ENCODE results near the gene MED12L.

MED12L gene

DNA sequence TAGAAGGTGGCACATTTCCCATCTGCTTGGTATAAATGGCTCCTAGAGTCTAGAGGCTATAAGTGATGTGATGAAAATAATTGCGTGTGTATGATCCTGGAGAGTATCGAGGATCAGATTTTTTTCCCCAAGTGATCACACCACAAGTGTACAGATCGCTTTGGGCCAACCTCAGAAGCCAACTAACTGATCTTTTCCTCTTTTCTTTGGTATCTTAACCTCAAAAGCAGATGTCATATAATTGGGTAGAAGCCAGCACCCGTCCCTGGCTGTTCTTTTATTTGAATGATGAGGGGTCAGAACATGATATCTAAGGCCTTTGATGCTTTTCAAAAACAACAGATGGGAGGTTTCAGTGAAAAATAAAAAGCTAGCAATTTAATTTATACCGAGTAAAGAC, 189.6 kb downstream of the MED12L start:
- Histone ChIP-seq H3K4me1 (ENCODE audit: control insufficient read depth, insufficient read depth, low read length) (no peaks in the 10 kb centered on the region), H3K4me3 (ENCODE audit: low read depth, low read length) (no peak overlapping the region), H3K36me3 (ENCODE audit: control insufficient read depth in 2 of 2, insufficient read depth in 1 of 2, low read length in 2 of 2) (no peaks in the 10 kb centered on the region; a peak in 1 of 3 replicates), H3K27ac (ENCODE audit: extremely low read depth, low read depth, low read length) (no peak overlapping the region), H3K9me3 (ENCODE audit: control insufficient read depth, insufficient read depth, low read depth, low read length) (no peaks in the 10 kb centered on the region)
- no peak for TF ChIP-seq HOXC10 (CRISPR knock-in tag; IDR thresholded peaks at IDR 0.05)
- no peak for TF ChIP-seq BCL11B (tag by site-specific recombination; IDR thresholded peaks at IDR 0.05; ENCODE audit: low read depth)
- no peak for TF ChIP-seq ZNF223 (tag by site-specific recombination; IDR thresholded peaks at IDR 0.05)
- no peak for TF ChIP-seq ZNF530 (tag by site-specific recombination; IDR thresholded peaks at IDR 0.05; ENCODE audit: low read depth)
- no peak for TF ChIP-seq GLIS1 (tag by site-specific recombination; IDR thresholded peaks at IDR 0.05)
- ChIA-PET POLR2A (no interaction called here), CTCF (no interaction called here)

DNA sequence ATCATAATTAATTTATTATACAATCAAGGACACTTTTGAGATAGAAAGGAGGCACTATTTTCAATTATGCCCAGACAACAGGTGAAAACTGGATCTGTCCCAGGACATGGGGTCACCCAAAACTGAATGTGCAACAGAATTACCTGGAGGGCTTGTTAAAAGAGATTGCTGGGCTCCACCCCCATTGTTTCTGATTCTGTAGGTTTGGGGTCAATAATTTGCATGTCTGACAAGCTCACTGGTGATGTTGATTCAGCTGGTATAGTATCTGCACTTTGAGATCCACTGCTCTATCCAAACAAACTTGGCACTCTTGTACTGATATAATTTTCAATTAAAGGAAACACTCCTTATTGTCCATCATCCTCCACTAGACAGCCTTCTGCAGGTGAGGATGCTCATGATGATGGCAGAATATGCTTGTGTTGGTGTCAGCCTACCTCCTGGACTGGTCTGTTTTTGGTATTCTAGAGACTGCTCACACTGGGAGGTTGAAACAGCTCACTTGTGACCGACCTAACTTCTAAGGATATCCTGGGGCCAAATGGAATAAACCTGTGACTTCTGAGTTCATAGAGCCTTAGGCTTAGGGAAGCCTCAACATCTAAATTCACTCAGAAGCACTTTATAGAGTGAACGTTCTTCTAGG, 190.7 kb downstream of the MED12L start:
- Histone ChIP-seq H3K9me3 (ENCODE audit: control insufficient read depth, insufficient read depth, low read depth, low read length) (no peaks in the 10 kb centered on the region), H3K27ac (ENCODE audit: extremely low read depth, low read depth, low read length) (no peak overlapping the region), H3K4me3 (ENCODE audit: low read depth, low read length) (no peak overlapping the region), H3K4me1 (ENCODE audit: control insufficient read depth, insufficient read depth, low read length) (no peaks in the 10 kb centered on the region), H3K36me3 (ENCODE audit: control insufficient read depth in 2 of 2, insufficient read depth in 1 of 2, low read length in 2 of 2) (no peaks in the 10 kb centered on the region; a peak in 1 of 3 replicates)
- TF ChIP-seq ZNF404 (tag by site-specific recombination; IDR thresholded peaks at IDR 0.05) = no peak
- CTCF ChIA-PET = no interaction called here
- POLR2A ChIA-PET = no interaction called here

DNA sequence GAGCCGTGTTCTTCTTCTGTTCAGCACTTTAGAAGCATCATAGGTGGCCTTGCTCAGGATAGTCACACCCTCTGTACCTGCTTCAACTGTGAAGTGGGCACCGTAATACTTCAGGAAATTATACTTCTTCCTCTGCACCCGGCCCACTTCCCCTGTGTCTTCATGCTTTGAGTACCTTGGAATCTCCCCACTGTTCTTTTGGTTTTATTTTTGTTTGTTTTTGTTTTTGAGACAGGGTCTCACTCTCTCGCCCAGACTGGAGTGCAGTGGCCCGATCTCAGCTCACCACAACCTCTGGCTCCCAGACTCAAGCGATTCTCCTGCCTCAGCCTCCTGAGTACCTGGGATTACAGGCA, 191.2 kb downstream of the MED12L start:
- no peaks in the 10 kb centered on the region for H3K9me3 ChIP-seq (ENCODE audit: control insufficient read depth, insufficient read depth, low read depth, low read length)
- ChIA-PET CTCF (no interaction called here), POLR2A (no interaction called here)
- H3K4me3 ChIP-seq (ENCODE audit: low read depth, low read length) = no peak overlapping the region
- H3K27ac ChIP-seq (ENCODE audit: extremely low read depth, low read depth, low read length) = no peak overlapping the region
- H3K4me1 ChIP-seq (ENCODE audit: control insufficient read depth, insufficient read depth, low read length) = no peaks in the 10 kb centered on the region
- no peaks in the 10 kb centered on the region; a peak in 1 of 3 replicates for H3K36me3 ChIP-seq (ENCODE audit: control insufficient read depth in 2 of 2, insufficient read depth in 1 of 2, low read length in 2 of 2)
- TF ChIP-seq ZNF555 (tag by site-specific recombination; conservative IDR thresholded peaks at IDR 0.05) = no peak
- TF ChIP-seq, protein P1, sequence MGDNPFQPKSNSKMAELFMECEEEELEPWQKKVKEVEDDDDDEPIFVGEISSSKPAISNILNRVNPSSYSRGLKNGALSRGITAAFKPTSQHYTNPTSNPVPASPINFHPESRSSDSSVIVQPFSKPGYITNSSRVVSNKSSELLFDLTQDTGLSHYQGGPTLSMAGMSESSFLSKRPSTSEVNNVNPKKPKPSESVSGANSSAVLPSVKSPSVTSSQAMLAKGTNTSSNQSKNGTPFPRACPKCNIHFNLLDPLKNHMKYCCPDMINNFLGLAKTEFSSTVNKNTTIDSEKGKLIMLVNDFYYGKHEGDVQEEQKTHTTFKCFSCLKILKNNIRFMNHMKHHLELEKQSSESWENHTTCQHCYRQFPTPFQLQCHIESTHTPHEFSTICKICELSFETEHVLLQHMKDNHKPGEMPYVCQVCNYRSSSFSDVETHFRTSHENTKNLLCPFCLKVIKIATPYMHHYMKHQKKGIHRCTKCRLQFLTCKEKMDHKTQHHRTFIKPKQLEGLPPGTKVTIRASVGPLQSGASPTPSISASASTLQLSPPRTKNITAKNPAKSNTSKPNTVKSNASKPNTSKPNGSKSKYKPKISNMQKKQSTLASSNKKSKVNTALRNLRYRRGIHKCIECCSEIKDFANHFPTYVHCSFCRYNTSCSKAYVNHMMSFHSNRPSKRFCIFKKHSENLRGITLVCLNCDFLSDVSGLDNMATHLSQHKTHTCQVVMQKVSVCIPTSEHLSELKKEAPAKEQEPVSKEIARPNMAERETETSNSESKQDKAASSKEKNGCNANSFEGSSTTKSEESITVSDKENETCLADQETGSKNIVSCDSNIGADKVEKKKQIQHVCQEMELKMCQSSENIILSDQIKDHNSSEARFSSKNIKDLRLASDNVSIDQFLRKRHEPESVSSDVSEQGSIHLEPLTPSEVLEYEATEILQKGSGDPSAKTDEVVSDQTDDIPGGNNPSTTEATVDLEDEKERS (tag by site-specific recombination; IDR thresholded peaks at IDR 0.05) = no peak
- no peak for TF ChIP-seq FEZF1 (tag by site-specific recombination; IDR thresholded peaks at IDR 0.05)
- no peak for TF ChIP-seq ZBTB8A (tag by site-specific recombination; IDR thresholded peaks at IDR 0.05)
- no peak for TF ChIP-seq GLIS2 (tag by site-specific recombination; IDR thresholded peaks at IDR 0.05)
- TF ChIP-seq, protein P2, sequence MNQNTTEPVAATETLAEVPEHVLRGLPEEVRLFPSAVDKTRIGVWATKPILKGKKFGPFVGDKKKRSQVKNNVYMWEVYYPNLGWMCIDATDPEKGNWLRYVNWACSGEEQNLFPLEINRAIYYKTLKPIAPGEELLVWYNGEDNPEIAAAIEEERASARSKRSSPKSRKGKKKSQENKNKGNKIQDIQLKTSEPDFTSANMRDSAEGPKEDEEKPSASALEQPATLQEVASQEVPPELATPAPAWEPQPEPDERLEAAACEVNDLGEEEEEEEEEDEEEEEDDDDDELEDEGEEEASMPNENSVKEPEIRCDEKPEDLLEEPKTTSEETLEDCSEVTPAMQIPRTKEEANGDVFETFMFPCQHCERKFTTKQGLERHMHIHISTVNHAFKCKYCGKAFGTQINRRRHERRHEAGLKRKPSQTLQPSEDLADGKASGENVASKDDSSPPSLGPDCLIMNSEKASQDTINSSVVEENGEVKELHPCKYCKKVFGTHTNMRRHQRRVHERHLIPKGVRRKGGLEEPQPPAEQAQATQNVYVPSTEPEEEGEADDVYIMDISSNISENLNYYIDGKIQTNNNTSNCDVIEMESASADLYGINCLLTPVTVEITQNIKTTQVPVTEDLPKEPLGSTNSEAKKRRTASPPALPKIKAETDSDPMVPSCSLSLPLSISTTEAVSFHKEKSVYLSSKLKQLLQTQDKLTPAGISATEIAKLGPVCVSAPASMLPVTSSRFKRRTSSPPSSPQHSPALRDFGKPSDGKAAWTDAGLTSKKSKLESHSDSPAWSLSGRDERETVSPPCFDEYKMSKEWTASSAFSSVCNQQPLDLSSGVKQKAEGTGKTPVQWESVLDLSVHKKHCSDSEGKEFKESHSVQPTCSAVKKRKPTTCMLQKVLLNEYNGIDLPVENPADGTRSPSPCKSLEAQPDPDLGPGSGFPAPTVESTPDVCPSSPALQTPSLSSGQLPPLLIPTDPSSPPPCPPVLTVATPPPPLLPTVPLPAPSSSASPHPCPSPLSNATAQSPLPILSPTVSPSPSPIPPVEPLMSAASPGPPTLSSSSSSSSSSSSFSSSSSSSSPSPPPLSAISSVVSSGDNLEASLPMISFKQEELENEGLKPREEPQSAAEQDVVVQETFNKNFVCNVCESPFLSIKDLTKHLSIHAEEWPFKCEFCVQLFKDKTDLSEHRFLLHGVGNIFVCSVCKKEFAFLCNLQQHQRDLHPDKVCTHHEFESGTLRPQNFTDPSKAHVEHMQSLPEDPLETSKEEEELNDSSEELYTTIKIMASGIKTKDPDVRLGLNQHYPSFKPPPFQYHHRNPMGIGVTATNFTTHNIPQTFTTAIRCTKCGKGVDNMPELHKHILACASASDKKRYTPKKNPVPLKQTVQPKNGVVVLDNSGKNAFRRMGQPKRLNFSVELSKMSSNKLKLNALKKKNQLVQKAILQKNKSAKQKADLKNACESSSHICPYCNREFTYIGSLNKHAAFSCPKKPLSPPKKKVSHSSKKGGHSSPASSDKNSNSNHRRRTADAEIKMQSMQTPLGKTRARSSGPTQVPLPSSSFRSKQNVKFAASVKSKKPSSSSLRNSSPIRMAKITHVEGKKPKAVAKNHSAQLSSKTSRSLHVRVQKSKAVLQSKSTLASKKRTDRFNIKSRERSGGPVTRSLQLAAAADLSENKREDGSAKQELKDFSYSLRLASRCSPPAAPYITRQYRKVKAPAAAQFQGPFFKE (tag by site-specific recombination; IDR thresholded peaks at IDR 0.05; ENCODE audit: borderline replicate concordance) = no peak
- TF ChIP-seq, protein P3, sequence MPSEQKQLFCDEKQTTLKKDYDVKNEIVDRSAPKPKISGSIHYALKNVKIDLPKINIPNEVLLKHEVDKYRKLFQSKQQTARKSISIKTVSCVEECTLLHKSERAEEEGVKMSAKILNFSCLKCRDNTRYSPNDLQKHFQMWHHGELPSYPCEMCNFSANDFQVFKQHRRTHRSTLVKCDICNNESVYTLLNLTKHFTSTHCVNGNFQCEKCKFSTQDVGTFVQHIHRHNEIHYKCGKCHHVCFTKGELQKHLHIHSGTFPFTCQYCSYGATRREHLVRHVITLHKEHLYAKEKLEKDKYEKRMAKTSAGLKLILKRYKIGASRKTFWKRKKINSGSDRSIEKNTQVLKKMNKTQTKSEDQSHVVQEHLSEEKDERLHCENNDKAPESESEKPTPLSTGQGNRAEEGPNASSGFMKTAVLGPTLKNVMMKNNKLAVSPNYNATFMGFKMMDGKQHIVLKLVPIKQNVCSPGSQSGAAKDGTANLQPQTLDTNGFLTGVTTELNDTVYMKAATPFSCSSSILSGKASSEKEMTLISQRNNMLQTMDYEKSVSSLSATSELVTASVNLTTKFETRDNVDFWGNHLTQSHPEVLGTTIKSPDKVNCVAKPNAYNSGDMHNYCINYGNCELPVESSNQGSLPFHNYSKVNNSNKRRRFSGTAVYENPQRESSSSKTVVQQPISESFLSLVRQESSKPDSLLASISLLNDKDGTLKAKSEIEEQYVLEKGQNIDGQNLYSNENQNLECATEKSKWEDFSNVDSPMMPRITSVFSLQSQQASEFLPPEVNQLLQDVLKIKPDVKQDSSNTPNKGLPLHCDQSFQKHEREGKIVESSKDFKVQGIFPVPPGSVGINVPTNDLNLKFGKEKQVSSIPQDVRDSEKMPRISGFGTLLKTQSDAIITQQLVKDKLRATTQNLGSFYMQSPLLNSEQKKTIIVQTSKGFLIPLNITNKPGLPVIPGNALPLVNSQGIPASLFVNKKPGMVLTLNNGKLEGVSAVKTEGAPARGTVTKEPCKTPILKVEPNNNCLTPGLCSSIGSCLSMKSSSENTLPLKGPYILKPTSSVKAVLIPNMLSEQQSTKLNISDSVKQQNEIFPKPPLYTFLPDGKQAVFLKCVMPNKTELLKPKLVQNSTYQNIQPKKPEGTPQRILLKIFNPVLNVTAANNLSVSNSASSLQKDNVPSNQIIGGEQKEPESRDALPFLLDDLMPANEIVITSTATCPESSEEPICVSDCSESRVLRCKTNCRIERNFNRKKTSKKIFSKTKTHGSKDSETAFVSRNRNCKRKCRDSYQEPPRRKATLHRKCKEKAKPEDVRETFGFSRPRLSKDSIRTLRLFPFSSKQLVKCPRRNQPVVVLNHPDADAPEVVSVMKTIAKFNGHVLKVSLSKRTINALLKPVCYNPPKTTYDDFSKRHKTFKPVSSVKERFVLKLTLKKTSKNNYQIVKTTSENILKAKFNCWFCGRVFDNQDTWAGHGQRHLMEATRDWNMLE (tag by site-specific recombination; conservative IDR thresholded peaks at IDR 0.05; ENCODE audit: low read depth) = no peak

Data from HEK293 (cell line).